Ascending aorta (tissue), 2 donors: Measurements from ENCODE around the gene IQSEC3. TPM values are rescaled to one million over a fixed set of nuclear protein-coding genes. Genes with fewer than 3 reads are reported as not detected.
"Not testable (repeated sequence)": the region's sequence is repeated elsewhere in the genome, so short reads cannot be mapped to it uniquely, and the experiment has no call there.

Experiments used
- DNase-seq, 2 donors: peaks; one replicate each; pipeline ENCODE4 v3.0.0-alpha.2; 2019; ENCODE audit warnings: low spot score in 2 of 2
- H3K27ac ChIP-seq, 2 donors: fragments of 200-600 bp; sonication (generic); one replicate each; pipeline ENCODE4 v1.5.1; 2016 to 2017; ENCODE audit warnings: mild to moderate bottlenecking in 1 of 2
- H3K27me3 ChIP-seq: fragments of 200-600 bp; sonication (generic); one replicate; pipeline ENCODE4 v1.5.1; 2017
- H3K36me3 ChIP-seq, 2 donors: fragments of 200-600 bp; sonication (generic); one replicate each; pipeline ENCODE4 v1.5.1; 2016
- H3K4me1 ChIP-seq, 2 donors: fragments of 200-600 bp; sonication (generic); one replicate each; pipeline ENCODE4 v1.5.1; 2016 to 2017; ENCODE audit warnings: mild to moderate bottlenecking in 1 of 2
- H3K4me3 ChIP-seq, 2 donors: fragments of 200-600 bp; sonication (generic); one replicate each; pipeline ENCODE4 v1.5.1; 2016 to 2017; ENCODE audit warnings: mild to moderate bottlenecking in 1 of 2
- H3K9me3 ChIP-seq, 2 donors: fragments of 200-600 bp; sonication (generic); one replicate each; pipeline ENCODE4 v1.5.1; 2016
- CTCF ChIP-seq, 3 experiments: fragments of 200-600 bp in 2 of 3; fragments of 450-650 bp in 1 of 3; sonication (generic) in 2 of 3; IDR thresholded peaks; one replicate each; pipeline ENCODE4 v1.5.1; 2016 to 2019; ENCODE audit warnings: antibody characterized with exemption in 3 of 3, mild to moderate bottlenecking in 1 of 3, moderate library complexity in 1 of 3
- intact Hi-C: fragments of 100-400 bp; cut with DNase I; formaldehyde crosslinking; loops from one replicate; pipeline ENCODE4 v1.15.1; 2023
- total RNA-seq: library from RNA; depleted of rRNA; stranded (reverse); fragments of >200 nt; gene quantifications from one replicate; pipeline ENCODE4 v1.1.0, GENCODE V29; 2016

IQSEC3 gene
- total RNA-seq, 1 donor from 2014 or later = 0.53 TPM

- Histone ChIP-seq H3K4me1 (peaks cover 0 to 3% of the 10 kb centered on the region in 2 donors), H3K4me3 (no peak overlapping the region), H3K36me3 (no peaks in the 10 kb centered on the region), H3K27me3 (no peaks in the 10 kb centered on the region), H3K9me3 (no peaks in the 10 kb centered on the region), H3K27ac (no peak overlapping the region)
- TF ChIP-seq CTCF (IDR thresholded peaks at IDR 0.05) = no peak
- intact Hi-C loops = no loop called here
- DNase-seq = no peak
Measured at GRCh38 chr12:186006-186625, 119.5 kb downstream of the IQSEC3 start.

GRCh38 chr12:187986-188909 lies 121.7 kb downstream of the IQSEC3 start:
- H3K27ac ChIP-seq, DNase-seq, H3K9me3 ChIP-seq, H3K36me3 ChIP-seq, H3K4me1 ChIP-seq, intact Hi-C loops, H3K27me3 ChIP-seq: not testable (repeated sequence)
- H3K4me3 ChIP-seq = peak overlapping the region; percentile 49 to 74

GRCh38 chr12:188910-189621 lies 122.5 kb downstream of the IQSEC3 start:
- peak in 2 of 3 experiments; percentile 60 to 70 for TF ChIP-seq CTCF (IDR thresholded peaks at IDR 0.05)
- H3K27me3 ChIP-seq = no peaks in the 10 kb centered on the region
- H3K4me3 ChIP-seq = peak overlapping the region; percentile 49 to 74
- intact Hi-C loops = no loop called here
- DNase-seq = no peak
- no peak overlapping the region for H3K27ac ChIP-seq
- peaks cover 0 to 3% of the 10 kb centered on the region in 2 donors for H3K4me1 ChIP-seq
- H3K36me3 ChIP-seq = no peaks in the 10 kb centered on the region
- H3K9me3 ChIP-seq = no peaks in the 10 kb centered on the region

GRCh38 chr12:189622-189962 lies 123.0 kb downstream of the IQSEC3 start:
- no peak overlapping the region for H3K27ac ChIP-seq
- H3K36me3 ChIP-seq = no peaks in the 10 kb centered on the region
- H3K9me3 ChIP-seq = no peaks in the 10 kb centered on the region
- no peak for DNase-seq
- peaks cover 0 to 3% of the 10 kb centered on the region in 2 donors for H3K4me1 ChIP-seq
- intact Hi-C loops = no loop called here
- peak overlapping the region in 1 of 2 donors; percentile 74 for H3K4me3 ChIP-seq
- no peak for TF ChIP-seq CTCF (IDR thresholded peaks at IDR 0.05)
- no peaks in the 10 kb centered on the region for H3K27me3 ChIP-seq

GRCh38 chr12:190881-191280 lies 124.3 kb downstream of the IQSEC3 start:
- H3K9me3 ChIP-seq = no peaks in the 10 kb centered on the region
- H3K27me3 ChIP-seq = no peaks in the 10 kb centered on the region
- no peak for DNase-seq

More at GRCh38 chr12:190881-191280, 124.3 kb downstream of the IQSEC3 start:
- Histone ChIP-seq H3K4me1 (peaks cover 0 to 3% of the 10 kb centered on the region in 2 donors), H3K27ac (no peak overlapping the region), H3K4me3 (no peak overlapping the region), H3K36me3 (no peaks in the 10 kb centered on the region)
- intact Hi-C loops = no loop called here
- no peak for TF ChIP-seq CTCF (IDR thresholded peaks at IDR 0.05)
